ENCODE measurements around the gene FARS2. TPM values are rescaled to one million over a fixed set of nuclear protein-coding genes. Genes with fewer than 3 reads are reported as not detected.

Gene FARS2
- total RNA-seq, 1 donor from 2014 or later: 23.3 TPM

GRCh38 chr6:5351552-5352210 lies 90.4 kb downstream of the FARS2 start:
- Mint-ChIP-seq H3K9me3 (peaks cover 6% of the 10 kb centered on the region), H3K4me1 (no peaks in the 10 kb centered on the region), H3K4me3 (no peak overlapping the region), H3K36me3 (ENCODE audit: low read depth) (peaks cover 4% of the 10 kb centered on the region), H3K27ac (ENCODE audit: unreplicated experiment) (no peak overlapping the region), H3K27me3 (ENCODE audit: low read depth) (no peaks in the 10 kb centered on the region)
- no peak for DNase-seq (ENCODE audit: low read depth, low spot score)
- TF ChIP-seq CTCF (conservative IDR thresholded peaks at IDR 0.05): no peak

DNA sequence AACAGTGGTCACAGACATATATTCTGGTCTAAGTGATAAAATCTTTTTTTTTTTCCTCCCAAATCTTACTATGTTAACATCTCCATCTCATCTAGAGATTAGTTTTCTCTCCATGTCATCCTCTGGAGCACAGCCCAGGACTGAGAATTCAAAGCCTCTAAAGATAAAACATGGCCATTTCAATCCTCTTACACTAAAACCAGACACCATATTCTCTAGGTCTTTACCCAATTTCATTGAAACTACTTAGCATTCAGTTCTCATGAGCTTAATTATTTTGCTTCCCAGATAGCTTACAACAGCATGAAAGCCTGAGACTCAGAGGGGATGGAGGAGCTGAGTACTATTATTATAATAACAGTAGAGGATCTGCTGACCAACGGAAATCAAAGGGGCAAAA lies 92.7 kb downstream of the FARS2 start:
- peaks cover 4% of the 10 kb centered on the region for H3K36me3 Mint-ChIP-seq (ENCODE audit: low read depth)
- DNase-seq (ENCODE audit: low read depth, low spot score): no peak
- no peak for TF ChIP-seq CTCF (conservative IDR thresholded peaks at IDR 0.05)
- H3K27me3 Mint-ChIP-seq (ENCODE audit: low read depth): no peaks in the 10 kb centered on the region
- no peak overlapping the region for H3K27ac Mint-ChIP-seq (ENCODE audit: unreplicated experiment)
- no peak overlapping the region for H3K4me3 Mint-ChIP-seq
- H3K4me1 Mint-ChIP-seq: no peaks in the 10 kb centered on the region
- H3K9me3 Mint-ChIP-seq: peaks cover 6% of the 10 kb centered on the region

DNA sequence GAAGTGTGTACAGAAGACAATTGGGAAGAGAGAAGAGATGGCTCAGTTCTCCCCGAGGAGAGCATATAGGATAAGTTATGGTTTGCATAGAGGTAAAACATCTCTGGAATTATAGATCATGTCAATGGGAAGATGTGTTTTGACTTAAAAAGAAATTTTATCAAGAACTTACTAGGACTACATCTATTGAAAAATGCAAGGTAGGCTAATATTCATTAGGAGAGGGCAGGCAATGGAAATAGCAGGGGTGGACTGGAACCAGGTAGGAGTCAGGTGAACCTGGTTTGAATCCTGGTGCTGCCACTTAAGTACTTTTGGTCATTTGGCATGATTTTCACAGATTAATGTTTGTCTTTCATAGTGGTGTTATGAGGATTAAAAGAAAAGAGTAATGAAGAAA lies 96.2 kb downstream of the FARS2 start:
- no peaks in the 10 kb centered on the region for H3K36me3 Mint-ChIP-seq (ENCODE audit: low read depth)
- peaks cover 4% of the 10 kb centered on the region for H3K4me1 Mint-ChIP-seq
- TF ChIP-seq CTCF (conservative IDR thresholded peaks at IDR 0.05): no peak
- no peak overlapping the region for H3K27ac Mint-ChIP-seq (ENCODE audit: unreplicated experiment)
- no peaks in the 10 kb centered on the region for H3K27me3 Mint-ChIP-seq (ENCODE audit: low read depth)
- no peaks in the 10 kb centered on the region for H3K9me3 Mint-ChIP-seq
- DNase-seq (ENCODE audit: low read depth, low spot score): no peak
- no peak overlapping the region for H3K4me3 Mint-ChIP-seq

GRCh38 chr6:5359417-5359816 lies 98.1 kb downstream of the FARS2 start:
- H3K36me3 Mint-ChIP-seq (ENCODE audit: low read depth): no peaks in the 10 kb centered on the region
- TF ChIP-seq CTCF (conservative IDR thresholded peaks at IDR 0.05): no peak
- peaks cover 4% of the 10 kb centered on the region for H3K4me1 Mint-ChIP-seq
- no peak overlapping the region for H3K27ac Mint-ChIP-seq (ENCODE audit: unreplicated experiment)
- H3K9me3 Mint-ChIP-seq: peaks cover 4% of the 10 kb centered on the region
- H3K27me3 Mint-ChIP-seq (ENCODE audit: low read depth): no peaks in the 10 kb centered on the region
- DNase-seq (ENCODE audit: low read depth, low spot score): no peak
- H3K4me3 Mint-ChIP-seq: no peak overlapping the region

GRCh38 chr6:5361396-5361795 lies 100.1 kb downstream of the FARS2 start:
- Mint-ChIP-seq H3K4me1 (peaks cover 4% of the 10 kb centered on the region), H3K27ac (ENCODE audit: unreplicated experiment) (no peak overlapping the region), H3K36me3 (ENCODE audit: low read depth) (no peaks in the 10 kb centered on the region), H3K27me3 (ENCODE audit: low read depth) (no peaks in the 10 kb centered on the region), H3K4me3 (no peak overlapping the region), H3K9me3 (peaks cover 4% of the 10 kb centered on the region)
- TF ChIP-seq CTCF (conservative IDR thresholded peaks at IDR 0.05): no peak
- no peak for DNase-seq (ENCODE audit: low read depth, low spot score)

Data from neural crest cell (in vitro differentiated cells).